GM19328 (cell line): ENCODE results near the gene UST.

Source experiments
- ATAC-seq: cut with Tn5 transposase; IDR thresholded peaks from one replicate; pipeline ENCODE4 v1.9.1; 2021; ENCODE audit warnings: mild to moderate bottlenecking, moderate library complexity; ENCODE audit not compliant: unreplicated experiment

Gene UST

GRCh38 chr6:149052350-149053106, 305.7 kb downstream of the UST start:
- no peak for ATAC-seq

- no peak for ATAC-seq
Observed at GRCh38 chr6:149053848-149054558, 307.2 kb downstream of the UST start.

GRCh38 chr6:149054559-149055194, 307.8 kb downstream of the UST start:
- ATAC-seq, result peak; percentile 82

GRCh38 chr6:149055195-149055899, 308.5 kb downstream of the UST start:
- ATAC-seq, result no peak

GRCh38 chr6:149056777-149057463, 310.1 kb downstream of the UST start:
- no peak for ATAC-seq

GRCh38 chr6:149057464-149057840, 310.6 kb downstream of the UST start:
- no peak for ATAC-seq

- no peak for ATAC-seq
Observed at GRCh38 chr6:149059557-149059956, 312.7 kb downstream of the UST start.

GRCh38 chr6:149060300-149060984, 313.6 kb downstream of the UST start:
- ATAC-seq, result no peak

- ATAC-seq, result no peak
Observed at GRCh38 chr6:149060985-149061760, 314.3 kb downstream of the UST start.

GRCh38 chr6:149061930-149062329, 315.1 kb downstream of the UST start:
- ATAC-seq, result no peak

- no peak for ATAC-seq
Observed at GRCh38 chr6:149062653-149063348, 316.0 kb downstream of the UST start.

- ATAC-seq, result no peak
Observed at GRCh38 chr6:149063468-149063867, 316.6 kb downstream of the UST start.

GRCh38 chr6:149064001-149064659, 317.3 kb downstream of the UST start:
- ATAC-seq, result no peak

GRCh38 chr6:149064660-149065015, 317.8 kb downstream of the UST start:
- ATAC-seq, result no peak

GRCh38 chr6:149065121-149065520, 318.3 kb downstream of the UST start:
- ATAC-seq, result no peak

GRCh38 chr6:149065658-149066556, 319.1 kb downstream of the UST start:
- peak; percentile 94 for ATAC-seq

GRCh38 chr6:149071997-149072396, 325.2 kb downstream of the UST start:
- no peak for ATAC-seq
